GM18870 (cell line): ENCODE results near the gene MSANTD1.

Source experiments
- ATAC-seq: cut with Tn5 transposase; IDR thresholded peaks from one replicate; pipeline ENCODE4 v1.9.1; 2021; ENCODE audit warnings: moderate library complexity; ENCODE audit not compliant: unreplicated experiment

The MSANTD1 gene

GRCh38 chr4:3286335-3287175 is 37.6 kb downstream of the MSANTD1 start:
- ATAC-seq, result no peak

- no peak for ATAC-seq
Observed at GRCh38 chr4:3287271-3287971, 38.5 kb downstream of the MSANTD1 start.

GRCh38 chr4:3287972-3288570 is 39.1 kb downstream of the MSANTD1 start:
- ATAC-seq, result no peak

GRCh38 chr4:3288571-3289094 is 39.7 kb downstream of the MSANTD1 start:
- no peak for ATAC-seq

GRCh38 chr4:3290476-3290875 is 41.5 kb downstream of the MSANTD1 start:
- no peak for ATAC-seq

GRCh38 chr4:3290889-3291321 is 41.9 kb downstream of the MSANTD1 start:
- no peak for ATAC-seq

GRCh38 chr4:3291411-3291968 is 42.5 kb downstream of the MSANTD1 start:
- no peak for ATAC-seq

- no peak for ATAC-seq
Observed at GRCh38 chr4:3291969-3292570, 43.1 kb downstream of the MSANTD1 start.

GRCh38 chr4:3292571-3293400 is 43.8 kb downstream of the MSANTD1 start, which contains the start of gene RGS12:
TSS of gene RGS12 (plus strand) at chr4:3293021. CDS start at chr4:3316171, 23,150 bp downstream.
- ATAC-seq, result no peak

- no peak for ATAC-seq
Observed at GRCh38 chr4:3293401-3294391, 44.7 kb downstream of the MSANTD1 start.

- no peak for ATAC-seq
Observed at GRCh38 chr4:3294401-3295241, 45.7 kb downstream of the MSANTD1 start.

GRCh38 chr4:3295837-3296624 is 47.1 kb downstream of the MSANTD1 start:
- ATAC-seq, result no peak

- ATAC-seq, result no peak
Observed at GRCh38 chr4:3296651-3297050, 47.7 kb downstream of the MSANTD1 start.

GRCh38 chr4:3297066-3297859 is 48.3 kb downstream of the MSANTD1 start:
- ATAC-seq, result no peak

GRCh38 chr4:3299122-3299975 is 50.4 kb downstream of the MSANTD1 start:
- no peak for ATAC-seq
